AG08395 (cell line): Measurements from ENCODE around the gene MTRF1.
"Not testable (repeated sequence)": the region's sequence is repeated elsewhere in the genome, so short reads cannot be mapped to it uniquely, and the experiment has no call there.

ENCODE experiments used
- DNase-seq: peaks from one replicate; pipeline ENCODE4 v3.0.0; 2012; ENCODE audit warnings: mixed read lengths, low spot score

MTRF1 gene

GRCh38 chr13:41282129-41282571 is 18.8 kb upstream of the MTRF1 start:
- no peak for DNase-seq

DNA sequence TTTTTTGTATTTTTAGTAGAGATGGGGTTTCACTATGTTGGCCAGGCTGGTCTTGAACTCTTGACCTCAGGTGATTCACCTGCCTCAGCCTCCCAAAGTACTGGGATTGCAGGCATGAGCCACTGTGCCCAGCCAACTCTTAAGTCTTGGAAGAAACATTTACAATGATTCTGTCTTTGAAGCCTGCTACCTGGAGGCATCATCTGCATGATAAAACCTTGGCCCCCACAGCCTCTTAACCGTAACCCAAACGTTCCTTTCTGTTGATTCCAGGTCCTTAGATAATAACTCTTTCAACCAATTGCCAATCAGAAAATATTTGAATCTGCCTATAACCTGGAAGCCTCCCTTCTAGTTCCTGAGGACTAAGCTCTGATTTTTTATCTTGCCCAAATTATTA is 15.8 kb upstream of the MTRF1 start:
- not testable (repeated sequence) for DNase-seq

DNA sequence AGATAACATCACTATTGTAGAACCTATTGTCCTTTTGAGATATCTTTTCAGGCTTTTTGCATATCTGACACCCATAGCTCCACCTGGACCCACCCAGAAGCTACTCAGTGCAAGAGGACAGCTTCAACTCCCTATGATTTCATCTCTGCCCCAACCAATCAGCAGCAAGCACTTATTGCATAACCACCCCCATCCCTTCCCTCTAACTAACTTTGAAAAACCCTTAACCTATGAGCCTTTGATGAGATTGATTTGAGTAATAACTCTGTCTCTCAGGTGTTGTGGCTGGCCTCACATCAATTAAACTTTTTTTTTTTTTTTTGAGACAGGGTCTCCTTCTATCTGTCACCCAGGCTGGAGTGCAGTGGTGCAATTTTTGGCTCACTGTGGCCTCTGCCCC is 13.4 kb upstream of the MTRF1 start:
- DNase-seq: no peak

DNA sequence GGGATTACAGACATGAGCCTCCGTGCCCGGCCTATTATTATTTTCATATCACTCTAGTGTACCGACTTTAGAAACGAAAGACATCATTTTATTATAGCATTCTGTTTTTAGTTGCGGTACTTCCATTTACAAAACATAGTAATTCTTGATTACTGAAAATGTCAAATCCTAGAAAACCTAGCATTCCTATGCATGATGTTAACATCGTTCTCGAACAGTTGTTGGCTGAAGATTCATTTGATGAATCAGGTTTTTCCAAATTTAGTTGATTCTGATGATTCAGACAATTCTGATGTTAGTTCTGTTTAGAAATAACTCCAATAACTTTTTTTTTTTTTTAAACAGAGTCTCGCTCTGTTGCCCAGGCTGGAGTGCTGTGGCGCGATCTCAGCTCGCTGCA is 11.5 kb upstream of the MTRF1 start:
- DNase-seq: no peak

- no peak for DNase-seq
Observed at GRCh38 chr13:41273831-41274441, 10.6 kb upstream of the MTRF1 start.

DNA sequence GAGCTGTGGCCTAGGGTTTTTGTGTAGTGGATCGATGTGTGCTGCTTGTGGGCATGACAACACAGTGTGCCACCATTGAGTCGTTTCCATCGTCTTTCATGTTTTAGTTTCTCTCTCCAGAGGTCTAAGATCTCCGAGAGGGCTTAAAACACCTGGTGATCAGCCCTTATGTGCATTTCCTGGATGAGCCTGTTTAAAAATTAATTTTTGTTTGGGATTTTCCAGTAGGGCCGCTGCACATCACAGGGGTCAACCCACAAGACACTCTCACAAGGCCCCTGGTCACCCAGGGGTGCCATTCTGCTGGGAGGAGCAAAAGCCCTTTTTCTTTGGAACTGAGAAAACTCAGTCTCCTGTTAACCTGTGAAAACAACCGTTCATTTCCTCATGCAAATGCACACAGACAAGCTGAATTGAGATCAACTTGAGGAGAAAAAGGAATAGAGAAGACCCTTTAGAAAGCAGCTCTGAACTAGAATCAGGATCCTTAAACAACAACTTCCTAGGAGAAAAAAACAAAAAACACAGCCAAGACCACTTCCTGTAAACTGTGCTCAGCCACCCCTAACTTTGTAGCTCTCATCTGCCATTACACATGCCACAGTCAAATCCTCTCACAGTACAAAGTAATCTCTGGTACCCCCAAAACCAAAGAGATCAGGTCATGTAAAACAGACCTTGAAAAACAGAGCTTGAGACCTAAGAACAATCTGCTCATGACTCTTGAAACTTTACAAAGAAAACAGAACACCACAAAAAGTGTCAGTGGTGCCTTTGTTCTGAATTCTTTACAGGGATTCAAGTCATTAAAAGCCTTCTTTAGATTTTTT is 8.3 kb upstream of the MTRF1 start:
- DNase-seq: no peak

DNA sequence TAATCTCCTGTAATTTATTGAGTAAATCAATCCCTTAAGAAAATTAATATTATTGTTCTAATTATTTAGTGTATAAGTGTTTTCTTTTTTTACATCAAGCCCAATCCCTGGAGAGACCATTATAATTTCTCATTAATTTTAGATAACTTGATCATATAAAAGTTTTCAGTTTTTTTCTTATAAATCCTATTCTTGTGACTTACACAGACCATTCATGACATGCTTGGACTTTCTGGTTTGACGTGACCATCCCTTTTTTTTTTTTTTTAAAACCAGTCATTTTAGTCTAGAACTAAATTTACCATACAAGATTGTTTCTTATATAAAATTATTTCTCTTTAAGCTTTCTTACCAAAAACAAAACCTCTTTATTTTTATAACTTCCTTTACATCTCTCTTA is 5.4 kb upstream of the MTRF1 start:
- DNase-seq: no peak

- DNase-seq: no peak
Observed at GRCh38 chr13:41267106-41267505, 3.7 kb upstream of the MTRF1 start.

DNA sequence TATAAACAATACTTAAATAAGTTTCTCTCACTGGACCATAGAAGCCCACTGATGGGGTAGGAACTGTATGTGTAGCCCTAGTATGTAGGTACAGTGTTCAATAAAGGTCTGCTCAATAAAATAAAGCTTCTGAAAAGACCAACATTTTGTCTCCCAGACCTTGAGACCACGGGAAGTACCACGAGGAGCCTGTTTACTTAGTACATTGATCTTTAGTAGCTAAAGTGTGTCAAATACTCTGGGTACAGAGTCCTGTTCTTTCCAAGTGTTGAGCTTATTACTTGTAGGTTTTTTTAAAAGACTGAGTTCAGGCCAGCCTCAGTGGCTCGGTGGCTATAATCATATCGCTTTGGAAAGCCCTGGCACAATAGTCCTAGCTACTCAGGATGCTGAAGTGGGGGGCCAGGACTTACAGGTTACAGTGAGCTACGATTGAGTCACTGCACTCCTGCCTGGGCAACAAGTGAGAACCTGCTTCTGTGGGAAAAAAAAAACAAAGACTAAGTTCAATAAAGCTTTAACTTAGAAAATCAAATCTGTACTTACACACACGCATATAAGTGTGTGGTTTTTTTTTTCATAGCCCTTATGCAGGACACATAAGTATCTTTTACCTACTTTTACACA is 3.4 kb downstream of the MTRF1 start:
- DNase-seq: no peak

- DNase-seq: no peak
Observed at GRCh38 chr13:41257535-41257934, 5.8 kb downstream of the MTRF1 start.

- no peak for DNase-seq
Observed at GRCh38 chr13:41254902-41255301, 8.5 kb downstream of the MTRF1 start.

GRCh38 chr13:41250993-41251392 is 12.4 kb downstream of the MTRF1 start:
- no peak for DNase-seq

- DNase-seq: no peak
Observed at GRCh38 chr13:41246969-41247680, 16.3 kb downstream of the MTRF1 start.

DNA sequence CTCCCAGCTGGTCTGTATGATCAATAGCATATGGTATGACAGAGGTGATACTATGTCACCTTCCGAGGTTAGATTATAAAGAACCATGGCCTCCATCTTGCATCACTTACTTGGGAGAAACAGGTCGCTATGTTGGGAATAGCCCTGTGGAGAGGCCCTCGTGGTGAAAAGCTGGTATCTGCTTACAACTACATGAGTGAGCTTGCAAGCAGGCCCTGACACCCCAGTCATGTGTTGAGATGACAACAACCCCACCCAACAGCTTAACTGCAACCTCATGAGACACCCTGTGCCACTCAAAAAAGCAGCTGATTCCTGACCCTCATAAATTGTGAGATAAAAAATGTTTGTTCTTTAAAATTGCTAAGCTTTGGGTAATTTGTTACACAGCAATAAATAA is 18.8 kb downstream of the MTRF1 start:
- no peak for DNase-seq

DNA sequence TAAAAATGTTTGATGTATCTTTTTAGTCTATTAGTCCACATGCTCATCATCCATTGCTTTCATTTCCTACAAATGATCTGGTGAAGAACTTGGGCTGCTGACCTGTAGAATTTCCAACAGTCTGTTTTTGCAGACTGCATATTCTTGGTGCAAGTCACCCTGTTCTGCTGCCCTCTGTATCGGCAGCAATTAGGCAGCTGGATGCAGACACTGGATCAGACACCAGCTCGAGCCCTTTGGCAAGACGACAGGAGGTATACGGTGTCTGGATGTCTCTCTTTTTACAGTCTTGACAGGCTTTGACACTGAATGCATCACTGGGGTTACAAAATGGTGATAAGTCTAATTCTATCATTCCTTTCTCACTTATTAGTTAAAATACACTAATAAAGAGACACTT is 21.8 kb downstream of the MTRF1 start:
- DNase-seq: no peak

DNA sequence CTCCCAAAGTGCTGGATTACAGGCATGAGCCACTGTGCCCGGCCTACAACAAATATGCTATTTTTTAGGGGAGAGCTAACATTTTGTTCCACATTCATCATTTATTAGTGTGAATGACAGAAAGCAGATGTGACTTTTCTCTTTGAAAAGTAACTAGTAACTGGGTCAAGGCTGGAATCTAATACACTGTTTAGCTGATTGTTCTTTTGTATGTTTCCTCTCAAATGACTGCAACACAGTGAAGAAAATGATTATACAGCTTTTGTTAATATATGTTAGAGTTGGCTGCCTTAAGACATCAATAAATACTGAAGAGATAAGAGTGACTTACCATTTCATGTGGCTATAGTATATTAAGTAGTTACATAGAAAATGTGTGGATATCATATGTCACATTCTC is 27.0 kb downstream of the MTRF1 start:
- DNase-seq: no peak

DNA sequence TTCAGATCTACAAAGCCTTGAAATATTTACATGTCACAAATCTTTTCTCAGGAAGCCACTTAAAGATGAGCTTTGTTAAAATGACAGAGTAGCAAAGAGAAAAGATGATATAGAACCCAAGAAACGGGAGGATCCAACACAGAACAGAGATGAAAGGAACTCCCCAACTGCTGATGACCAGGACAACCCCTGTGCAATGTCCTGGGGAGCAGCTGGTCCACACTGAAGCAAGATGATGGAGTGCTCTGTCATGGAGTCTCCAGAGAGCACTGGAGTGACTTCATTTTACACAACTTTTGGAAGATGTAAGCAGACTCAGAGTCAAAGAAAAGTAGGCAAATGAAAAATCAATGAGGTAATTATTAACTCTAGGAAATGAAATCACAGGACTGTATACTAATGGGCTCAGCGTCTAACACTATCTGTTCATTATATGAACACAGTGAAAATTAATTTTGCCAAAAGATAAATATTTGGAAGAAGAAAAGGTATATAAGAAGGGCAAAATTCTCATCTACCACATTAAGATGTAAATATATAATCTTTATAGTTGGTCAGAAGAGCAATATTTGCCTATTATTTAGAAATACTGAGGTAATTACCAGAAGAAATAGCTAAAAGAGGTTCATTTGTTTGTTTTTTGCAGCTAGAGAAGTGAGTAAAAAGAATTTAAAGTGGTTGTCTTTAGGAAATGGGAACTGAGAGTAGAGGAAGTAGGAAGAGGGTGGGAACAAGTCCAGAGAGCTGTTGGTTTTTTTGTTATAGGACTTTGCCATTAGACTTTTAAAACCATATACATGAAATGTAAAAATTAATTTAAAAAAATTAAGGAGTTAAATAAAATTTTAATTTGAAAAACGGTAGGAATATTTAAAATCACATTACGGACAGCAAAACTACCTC is 30.5 kb downstream of the MTRF1 start:
- DNase-seq: no peak

- DNase-seq: no peak
Observed at GRCh38 chr13:41231786-41232185, 31.6 kb downstream of the MTRF1 start.

DNA sequence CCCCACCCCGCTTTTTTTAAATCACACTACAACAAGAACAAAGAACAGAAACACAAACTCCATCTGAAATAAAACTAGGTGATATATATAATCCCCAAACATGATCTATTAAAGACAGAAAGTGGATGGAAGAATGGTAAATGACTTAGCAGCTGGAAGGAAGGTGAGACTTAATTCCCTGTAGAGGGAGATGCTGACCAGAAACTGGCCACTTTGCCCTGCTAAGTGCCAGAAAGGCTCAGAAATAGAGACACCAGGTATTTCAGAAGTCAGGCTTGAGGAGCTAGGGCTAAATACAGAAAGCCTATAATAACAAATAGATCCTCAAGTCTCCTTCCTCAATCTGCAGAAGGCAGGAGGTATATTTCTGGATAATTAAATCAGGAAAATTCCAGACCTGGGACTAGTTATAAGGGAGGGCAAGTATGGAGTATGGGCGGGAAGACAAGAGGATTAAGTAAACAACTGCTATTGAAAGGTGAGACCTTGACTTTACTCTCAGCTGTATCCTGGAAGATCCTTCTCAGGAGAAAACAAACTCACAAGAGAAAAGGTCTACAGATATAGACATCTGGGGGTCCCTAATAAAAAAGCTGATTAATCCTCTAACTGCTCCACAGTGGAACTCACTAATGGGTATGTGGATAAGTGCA is 32.2 kb downstream of the MTRF1 start:
- DNase-seq: no peak

DNA sequence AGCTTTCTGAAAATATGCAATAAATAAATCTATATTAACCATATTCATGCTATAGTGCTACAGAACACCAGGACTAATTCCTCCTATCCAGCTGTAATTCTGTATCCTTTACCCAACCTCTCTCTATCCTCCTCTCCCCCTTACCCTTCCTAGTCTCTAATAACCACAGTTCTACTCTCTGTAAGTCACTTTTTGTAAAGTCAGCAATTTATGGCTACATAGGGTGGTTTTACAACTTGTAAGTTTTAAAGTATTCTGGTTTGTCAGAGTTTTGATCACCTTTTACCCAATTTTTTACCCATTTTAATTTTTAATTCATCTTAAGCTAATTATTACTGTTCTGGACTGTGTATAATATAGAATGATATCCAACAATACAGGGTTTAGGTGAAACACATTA is 34.0 kb downstream of the MTRF1 start:
- DNase-seq: no peak
